WTC11 (cell line): ENCODE results near the gene ZNF311. TPM values are rescaled to one million over a fixed set of nuclear protein-coding genes. Genes with fewer than 3 reads are reported as not detected.
A peak's percentile ranks its signal among the peaks of the same experiment; 100 is the strongest.

Experiments
- ATAC-seq: fragments of 200-7000 bp; cut with Tn5 transposase; 2 replicates; pipeline ENCODE4 v1.10.0; 2021; ENCODE audit warnings: mild to moderate bottlenecking, moderate library complexity
- CTCF ChIA-PET: fragments of 300-600 bp; sonication (Branson Sonifier 250); formaldehyde crosslinking; loops from one replicate; lab custom pipeline; 2021; ENCODE audit warnings: antibody characterized with exemption; lab: Charles Lee
- POLR2A ChIA-PET: fragments of 350-600 bp; sonication (Branson Sonifier 250); formaldehyde crosslinking; loops from one replicate; lab custom pipeline; 2021; ENCODE audit warnings: antibody characterized with exemption; lab: Charles Lee
- DNase-seq: peaks from one replicate; pipeline ENCODE4 v3.0.0; 2021; ENCODE audit warnings: low spot score
- H3K27ac Mint-ChIP-seq: 2 replicates; pipeline ENCODE4 v1.8.0; 2021; ENCODE audit warnings: mixed read lengths
- H3K27me3 Mint-ChIP-seq: 2 replicates; pipeline ENCODE4 v1.8.0; 2021; ENCODE audit warnings: low read depth, mild to moderate bottlenecking, moderate library complexity, mixed read lengths
- H3K36me3 Mint-ChIP-seq: 2 replicates; pipeline ENCODE4 v1.8.0; 2021; ENCODE audit warnings: mixed read lengths
- H3K4me1 Mint-ChIP-seq: 2 replicates; pipeline ENCODE4 v1.8.0; 2022; ENCODE audit warnings: mixed read lengths
- H3K4me3 Mint-ChIP-seq: 2 replicates; pipeline ENCODE4 v1.8.0; 2021; ENCODE audit warnings: mild to moderate bottlenecking, moderate library complexity, mixed read lengths
- H3K9me3 Mint-ChIP-seq: 2 replicates; pipeline ENCODE4 v1.8.0; 2021; ENCODE audit warnings: mixed read lengths
- ESRRA ChIP-seq: sonication (generic); formaldehyde crosslinking; IDR thresholded peaks from 2 replicates; pipeline ENCODE4 v1.8.1; 2022; ENCODE audit warnings: mild to moderate bottlenecking, missing genetic modification reagents, borderline replicate concordance
- FOXP1 ChIP-seq: sonication (generic); formaldehyde crosslinking; IDR thresholded peaks from 2 replicates; pipeline ENCODE4 v1.8.0; 2022; ENCODE audit warnings: missing genetic modification reagents, mild to moderate bottlenecking, moderate library complexity, borderline replicate concordance
- GABPB1 ChIP-seq: sonication (generic); formaldehyde crosslinking; IDR thresholded peaks from 2 replicates; pipeline ENCODE4 v1.8.1; 2023; ENCODE audit warnings: mild to moderate bottlenecking, missing genetic modification reagents
- GTF2I ChIP-seq: fragments of 250-450 bp; sonication (Bioruptor Pico); conservative IDR thresholded peaks from 2 replicates; pipeline ENCODE4 v1.4.0; 2021; ENCODE audit warnings: mild to moderate bottlenecking
- JUN ChIP-seq: sonication (generic); formaldehyde crosslinking; IDR thresholded peaks from 2 replicates; pipeline ENCODE4 v1.8.0; 2023; ENCODE audit warnings: mild to moderate bottlenecking, missing genetic modification reagents
- NFATC4 ChIP-seq: fragments of 250-450 bp; sonication (Bioruptor Pico); IDR thresholded peaks from 2 replicates; pipeline ENCODE4 v1.9.0; 2021; ENCODE audit warnings: mild to moderate bottlenecking
- NR1H2 ChIP-seq: sonication (generic); formaldehyde crosslinking; IDR thresholded peaks from 2 replicates; pipeline ENCODE4 v1.9.0; 2021; ENCODE audit warnings: mild to moderate bottlenecking, moderate library complexity, missing genetic modification reagents
- OVOL2 ChIP-seq: fragments of 250-450 bp; sonication (Bioruptor Pico); IDR thresholded peaks from 2 replicates; pipeline ENCODE4 v1.9.0; 2021; ENCODE audit warnings: mild to moderate bottlenecking, borderline replicate concordance
- RORB ChIP-seq: fragments of 250-450 bp; sonication (Bioruptor Pico); IDR thresholded peaks from 2 replicates; pipeline ENCODE4 v1.9.0; 2021; ENCODE audit warnings: mild to moderate bottlenecking
- SOX15 ChIP-seq: fragments of 250-450 bp; sonication (Bioruptor Pico); IDR thresholded peaks from 2 replicates; pipeline ENCODE4 v1.9.0; 2021; ENCODE audit warnings: mild to moderate bottlenecking
- ZNF121 ChIP-seq: sonication (generic); formaldehyde crosslinking; IDR thresholded peaks from 2 replicates; pipeline ENCODE4 v1.8.0; 2023; ENCODE audit warnings: missing genetic modification reagents
- ZNF138 ChIP-seq: sonication (generic); formaldehyde crosslinking; conservative IDR thresholded peaks from 2 replicates; pipeline ENCODE4 v1.8.1; 2022; ENCODE audit warnings: mild to moderate bottlenecking, moderate library complexity, missing genetic modification reagents
- ZNF263 ChIP-seq: sonication (generic); formaldehyde crosslinking; IDR thresholded peaks from 2 replicates; pipeline ENCODE4 v1.8.1; 2022; ENCODE audit warnings: low read depth, mild to moderate bottlenecking, moderate library complexity, missing genetic modification reagents
- total RNA-seq: library from RNA; stranded (reverse); gene quantifications from 3 replicates; pipeline ENCODE4 v1.2.3, GENCODE V29; 2021
- TF ChIP-seq, protein P1 (sequence below): sonication (generic); formaldehyde crosslinking; IDR thresholded peaks from 2 replicates; pipeline ENCODE4 v1.8.1; 2022; ENCODE audit warnings: low read depth, missing genetic modification reagents, borderline replicate concordance
- TF ChIP-seq, protein P2 (sequence below): sonication (generic); formaldehyde crosslinking; IDR thresholded peaks from 2 replicates; pipeline ENCODE4 v1.8.1; 2022; ENCODE audit warnings: mild to moderate bottlenecking, missing genetic modification reagents, moderate library complexity, borderline replicate concordance
- TF ChIP-seq, protein P3 (sequence below): sonication (generic); formaldehyde crosslinking; IDR thresholded peaks from 2 replicates; pipeline ENCODE4 v1.8.1; 2023; ENCODE audit warnings: mild to moderate bottlenecking, missing genetic modification reagents, moderate library complexity
- TF ChIP-seq, protein P4 (sequence below): sonication (generic); formaldehyde crosslinking; conservative IDR thresholded peaks from 2 replicates; pipeline ENCODE4 v1.8.1; 2022; ENCODE audit warnings: mild to moderate bottlenecking, missing genetic modification reagents
- TF ChIP-seq, protein P5 (sequence below): sonication (generic); formaldehyde crosslinking; IDR thresholded peaks from 2 replicates; pipeline ENCODE4 v1.8.1; 2022; ENCODE audit warnings: mild to moderate bottlenecking, moderate library complexity, missing genetic modification reagents
- TF ChIP-seq, protein P6 (sequence below): fragments of 250-450 bp; sonication (Bioruptor Pico); IDR thresholded peaks from 2 replicates; pipeline ENCODE4 v1.8.0; 2021; ENCODE audit warnings: mild to moderate bottlenecking
- TF ChIP-seq, protein P7 (sequence below): fragments of 250-450 bp; sonication (Bioruptor Pico); conservative IDR thresholded peaks from 2 replicates; pipeline ENCODE4 v1.9.0; 2021; ENCODE audit warnings: mild to moderate bottlenecking
- TF ChIP-seq, protein P8 (sequence below): fragments of 250-450 bp; sonication (Bioruptor Pico); IDR thresholded peaks from 2 replicates; pipeline ENCODE4 v1.9.0; 2021; ENCODE audit warnings: mild to moderate bottlenecking

The ZNF311 gene
- total RNA-seq, 1 experiment from 2014 or later = 2.0 TPM

DNA sequence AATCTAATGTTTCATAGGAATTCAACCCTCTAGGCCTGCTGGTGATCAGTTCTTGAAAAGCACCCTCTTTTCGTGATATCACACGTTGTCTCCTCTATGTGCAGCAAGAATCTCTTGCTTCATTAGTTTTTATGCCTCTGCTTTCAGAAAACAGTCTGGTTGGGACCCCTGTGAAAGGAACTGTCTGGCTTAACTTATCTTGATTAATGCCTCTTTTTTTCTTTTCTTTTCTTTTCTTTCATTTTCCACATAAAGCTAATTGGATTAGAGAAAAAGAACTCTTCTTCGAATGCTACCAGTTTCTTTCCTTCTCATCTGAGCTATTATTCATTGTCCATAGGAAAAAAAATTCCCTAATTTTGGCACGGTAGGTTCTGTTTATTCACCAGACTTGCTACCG, 21.3 kb downstream of the ZNF311 start:
- POLR2A ChIA-PET = interaction anchor here (0.6 to 2.5 kb wide), 2 partner anchors 60 to 1342 kb away, joined by 4 to 14 read pairs; partner anchors contain the start of gene TRIM27
- CTCF ChIA-PET = interaction anchor here (1.4 to 2.4 kb wide), 3 partner anchors 32 to 118 kb away, joined by 5 to 13 read pairs (median 9); no protein-coding TSS in a partner anchor
- peaks cover 43% of the 10 kb centered on the region for H3K4me1 Mint-ChIP-seq
- TF ChIP-seq NR1H2 (CRISPR knock-in tag) (no peak), RORB (CRISPR knock-in tag) (no peak), GABPB1 (CRISPR knock-in tag) (no peak), NFATC4 (CRISPR knock-in tag) (no peak), ZNF263 (CRISPR knock-in tag) (no peak), GTF2I (no peak), JUN (CRISPR knock-in tag) (no peak), ZNF121 (no peak), OVOL2 (CRISPR knock-in tag) (no peak), SOX15 (CRISPR knock-in tag) (no peak)
- TF ChIP-seq, protein P1, sequence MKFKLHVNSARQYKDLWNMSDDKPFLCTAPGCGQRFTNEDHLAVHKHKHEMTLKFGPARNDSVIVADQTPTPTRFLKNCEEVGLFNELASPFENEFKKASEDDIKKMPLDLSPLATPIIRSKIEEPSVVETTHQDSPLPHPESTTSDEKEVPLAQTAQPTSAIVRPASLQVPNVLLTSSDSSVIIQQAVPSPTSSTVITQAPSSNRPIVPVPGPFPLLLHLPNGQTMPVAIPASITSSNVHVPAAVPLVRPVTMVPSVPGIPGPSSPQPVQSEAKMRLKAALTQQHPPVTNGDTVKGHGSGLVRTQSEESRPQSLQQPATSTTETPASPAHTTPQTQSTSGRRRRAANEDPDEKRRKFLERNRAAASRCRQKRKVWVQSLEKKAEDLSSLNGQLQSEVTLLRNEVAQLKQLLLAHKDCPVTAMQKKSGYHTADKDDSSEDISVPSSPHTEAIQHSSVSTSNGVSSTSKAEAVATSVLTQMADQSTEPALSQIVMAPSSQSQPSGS (CRISPR knock-in tag) = no peak
- TF ChIP-seq, protein P2, sequence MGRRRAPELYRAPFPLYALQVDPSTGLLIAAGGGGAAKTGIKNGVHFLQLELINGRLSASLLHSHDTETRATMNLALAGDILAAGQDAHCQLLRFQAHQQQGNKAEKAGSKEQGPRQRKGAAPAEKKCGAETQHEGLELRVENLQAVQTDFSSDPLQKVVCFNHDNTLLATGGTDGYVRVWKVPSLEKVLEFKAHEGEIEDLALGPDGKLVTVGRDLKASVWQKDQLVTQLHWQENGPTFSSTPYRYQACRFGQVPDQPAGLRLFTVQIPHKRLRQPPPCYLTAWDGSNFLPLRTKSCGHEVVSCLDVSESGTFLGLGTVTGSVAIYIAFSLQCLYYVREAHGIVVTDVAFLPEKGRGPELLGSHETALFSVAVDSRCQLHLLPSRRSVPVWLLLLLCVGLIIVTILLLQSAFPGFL (CRISPR knock-in tag) = no peak
- TF ChIP-seq, protein P3, sequence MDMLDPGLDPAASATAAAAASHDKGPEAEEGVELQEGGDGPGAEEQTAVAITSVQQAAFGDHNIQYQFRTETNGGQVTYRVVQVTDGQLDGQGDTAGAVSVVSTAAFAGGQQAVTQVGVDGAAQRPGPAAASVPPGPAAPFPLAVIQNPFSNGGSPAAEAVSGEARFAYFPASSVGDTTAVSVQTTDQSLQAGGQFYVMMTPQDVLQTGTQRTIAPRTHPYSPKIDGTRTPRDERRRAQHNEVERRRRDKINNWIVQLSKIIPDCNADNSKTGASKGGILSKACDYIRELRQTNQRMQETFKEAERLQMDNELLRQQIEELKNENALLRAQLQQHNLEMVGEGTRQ (CRISPR knock-in tag) = no peak
- TF ChIP-seq, protein P4, sequence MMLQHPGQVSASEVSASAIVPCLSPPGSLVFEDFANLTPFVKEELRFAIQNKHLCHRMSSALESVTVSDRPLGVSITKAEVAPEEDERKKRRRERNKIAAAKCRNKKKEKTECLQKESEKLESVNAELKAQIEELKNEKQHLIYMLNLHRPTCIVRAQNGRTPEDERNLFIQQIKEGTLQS = no peak
- TF ChIP-seq, protein P5, sequence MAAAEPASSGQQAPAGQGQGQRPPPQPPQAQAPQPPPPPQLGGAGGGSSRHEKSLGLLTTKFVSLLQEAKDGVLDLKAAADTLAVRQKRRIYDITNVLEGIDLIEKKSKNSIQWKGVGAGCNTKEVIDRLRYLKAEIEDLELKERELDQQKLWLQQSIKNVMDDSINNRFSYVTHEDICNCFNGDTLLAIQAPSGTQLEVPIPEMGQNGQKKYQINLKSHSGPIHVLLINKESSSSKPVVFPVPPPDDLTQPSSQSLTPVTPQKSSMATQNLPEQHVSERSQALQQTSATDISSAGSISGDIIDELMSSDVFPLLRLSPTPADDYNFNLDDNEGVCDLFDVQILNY (CRISPR knock-in tag) = no peak
- TF ChIP-seq, all 79 proteins: peak for 0
- Mint-ChIP-seq H3K27me3 (peaks cover 10% of the 10 kb centered on the region), H3K36me3 (peaks cover 2% of the 10 kb centered on the region; the same call in 1 of the 2 replicates), H3K9me3 (no peaks in the 10 kb centered on the region), H3K4me3 (peak overlapping the region; percentile 92), H3K27ac (peak overlapping the region; percentile 35; the same call in 1 of the 2 replicates)
- no peak for DNase-seq
- ATAC-seq = no peak

DNA sequence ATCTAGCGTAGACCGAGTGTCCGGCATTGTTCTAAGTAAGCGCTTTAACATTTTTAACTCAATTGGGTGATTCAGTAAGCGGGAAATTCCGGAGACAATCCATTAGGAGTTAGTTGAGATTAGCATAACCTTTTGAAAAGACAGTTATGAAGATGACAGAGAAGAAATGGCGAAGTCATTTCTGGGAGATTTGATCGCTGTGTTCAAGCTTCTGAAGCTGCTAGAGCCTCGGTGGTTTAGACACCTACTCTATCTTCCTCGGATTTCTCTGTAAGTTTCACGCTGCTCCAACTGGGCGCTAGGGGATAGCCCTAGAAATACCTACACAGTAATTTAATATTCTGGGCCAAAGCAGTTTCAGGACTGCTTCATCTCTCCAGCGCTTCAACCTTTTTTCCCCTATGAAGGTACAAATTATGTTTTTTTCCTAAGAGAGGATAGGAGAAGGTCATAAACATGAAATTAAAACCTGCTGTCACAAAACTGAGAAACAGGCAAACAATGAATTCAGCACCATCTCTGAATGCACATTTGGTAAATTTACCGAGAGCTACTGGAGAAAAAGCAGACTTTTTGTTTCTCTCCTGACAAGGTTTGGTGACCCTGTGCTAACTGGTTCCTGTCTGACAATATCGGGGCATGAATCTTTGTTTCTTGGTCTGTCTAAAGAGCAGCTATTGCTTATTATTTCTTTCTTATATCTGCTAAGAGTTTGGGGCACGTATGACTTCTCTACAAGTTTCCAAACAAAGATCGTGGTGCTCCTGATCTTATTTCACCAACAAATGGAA, 22.4 kb downstream of the ZNF311 start:
- peaks cover 2% of the 10 kb centered on the region; the same call in 1 of the 2 replicates for H3K36me3 Mint-ChIP-seq
- DNase-seq = no peak
- CTCF ChIA-PET = interaction anchor here (1.0 to 1.5 kb wide), 4 partner anchors 30 to 145 kb away, joined by 3 read pairs; no protein-coding TSS in a partner anchor
- peaks cover 19% of the 10 kb centered on the region for H3K27me3 Mint-ChIP-seq
- peak overlapping the region; percentile 25; the same call in 1 of the 2 replicates for H3K27ac Mint-ChIP-seq
- no peaks in the 10 kb centered on the region for H3K9me3 Mint-ChIP-seq
- H3K4me1 Mint-ChIP-seq = peaks cover 50% of the 10 kb centered on the region
- TF ChIP-seq FOXP1 (no peak), ZNF138 (CRISPR knock-in tag) (no peak), ESRRA (CRISPR knock-in tag) (no peak)
- TF ChIP-seq, protein P6, sequence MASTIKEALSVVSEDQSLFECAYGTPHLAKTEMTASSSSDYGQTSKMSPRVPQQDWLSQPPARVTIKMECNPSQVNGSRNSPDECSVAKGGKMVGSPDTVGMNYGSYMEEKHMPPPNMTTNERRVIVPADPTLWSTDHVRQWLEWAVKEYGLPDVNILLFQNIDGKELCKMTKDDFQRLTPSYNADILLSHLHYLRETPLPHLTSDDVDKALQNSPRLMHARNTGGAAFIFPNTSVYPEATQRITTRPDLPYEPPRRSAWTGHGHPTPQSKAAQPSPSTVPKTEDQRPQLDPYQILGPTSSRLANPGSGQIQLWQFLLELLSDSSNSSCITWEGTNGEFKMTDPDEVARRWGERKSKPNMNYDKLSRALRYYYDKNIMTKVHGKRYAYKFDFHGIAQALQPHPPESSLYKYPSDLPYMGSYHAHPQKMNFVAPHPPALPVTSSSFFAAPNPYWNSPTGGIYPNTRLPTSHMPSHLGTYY (CRISPR knock-in tag) = no peak
- TF ChIP-seq, protein P7, sequence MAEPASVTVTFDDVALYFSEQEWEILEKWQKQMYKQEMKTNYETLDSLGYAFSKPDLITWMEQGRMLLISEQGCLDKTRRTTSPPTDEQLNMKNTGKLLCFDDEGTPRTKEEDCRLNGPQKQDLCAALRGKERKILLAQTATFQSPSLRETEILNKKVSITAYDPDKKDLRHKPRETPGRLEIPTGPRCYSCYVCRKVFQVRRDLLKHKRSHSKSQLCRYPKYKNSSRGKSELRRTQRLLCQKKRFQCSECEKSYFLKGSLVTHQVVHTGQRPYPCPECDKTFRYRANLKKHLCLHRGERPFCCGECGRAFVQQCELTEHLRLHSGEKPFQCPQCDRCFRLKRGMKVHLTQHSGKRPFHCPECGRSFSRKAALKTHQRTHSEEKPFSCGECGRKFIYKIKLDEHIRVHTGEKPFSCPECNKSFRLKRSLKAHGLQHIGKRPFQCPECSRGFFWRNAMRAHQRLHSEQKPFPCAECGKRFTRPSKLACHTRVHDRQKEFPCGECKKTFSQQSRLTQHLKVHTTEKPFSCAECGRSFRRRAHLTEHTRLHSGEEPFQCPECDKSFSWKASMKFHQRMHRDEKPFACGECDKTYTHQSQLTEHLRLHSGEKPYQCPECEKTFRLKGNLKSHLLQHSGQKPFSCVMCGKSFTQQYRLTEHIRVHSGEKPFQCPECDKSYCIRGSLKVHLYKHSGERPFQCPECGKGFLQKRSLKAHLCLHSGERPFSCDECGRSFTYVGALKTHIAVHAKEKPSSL (CRISPR knock-in tag) = no peak
- TF ChIP-seq, protein P8, sequence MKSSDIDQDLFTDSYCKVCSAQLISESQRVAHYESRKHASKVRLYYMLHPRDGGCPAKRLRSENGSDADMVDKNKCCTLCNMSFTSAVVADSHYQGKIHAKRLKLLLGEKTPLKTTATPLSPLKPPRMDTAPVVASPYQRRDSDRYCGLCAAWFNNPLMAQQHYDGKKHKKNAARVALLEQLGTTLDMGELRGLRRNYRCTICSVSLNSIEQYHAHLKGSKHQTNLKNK (CRISPR knock-in tag) = no peak
- TF ChIP-seq, all 79 proteins: peak for 0
- H3K4me3 Mint-ChIP-seq = peak overlapping the region; percentile 92
- POLR2A ChIA-PET = no interaction called here
- peak; percentile 12; the same call in 1 of the 2 replicates for ATAC-seq
